NCI-H2171 (cell line): ENCODE measurements around the gene TMEM185B.
"Not testable (repeated sequence)": the region's sequence is repeated elsewhere in the genome, so short reads cannot be mapped to it uniquely, and the experiment has no call there.

Experiments
- DNase-seq: peaks from one replicate; lab custom pipeline; 2025; lab: John Stamatoyannopoulos, UW

TMEM185B gene

DNA sequence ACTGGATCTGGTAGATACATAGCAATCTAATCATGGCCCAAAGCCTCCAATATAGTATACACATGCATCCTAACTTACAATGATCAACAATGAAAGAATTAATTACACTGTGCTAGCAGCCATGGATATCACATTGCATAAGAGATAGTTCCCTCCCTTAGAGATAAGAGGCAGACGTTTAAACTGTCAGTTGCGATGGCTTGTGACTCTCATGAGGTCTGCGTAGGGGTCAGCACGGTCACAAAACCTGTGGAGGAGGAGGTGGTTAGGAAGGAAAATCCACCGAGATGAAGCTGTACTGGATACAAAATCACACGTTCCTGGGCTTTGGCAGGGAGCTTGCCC lies 28.7 kb upstream of the TMEM185B start:
- DNase-seq = no peak

DNA sequence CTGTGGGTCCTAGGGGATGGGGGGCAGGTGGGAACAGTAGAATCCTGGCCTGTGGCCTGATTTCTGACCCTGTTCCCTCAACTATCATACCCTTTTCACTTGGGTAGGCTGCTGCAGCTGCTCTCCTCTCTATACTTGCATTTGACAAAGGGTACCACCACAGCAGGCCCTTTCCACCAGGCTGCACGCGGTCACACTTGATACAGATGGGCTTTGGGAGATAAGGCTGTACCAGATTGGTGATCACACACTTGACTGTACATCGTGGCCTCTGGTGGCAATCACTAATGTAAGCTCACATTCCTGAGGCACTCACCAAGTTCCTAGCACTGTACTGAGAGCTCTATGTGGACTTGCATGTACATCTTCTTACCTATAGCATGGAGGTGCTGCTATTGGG lies 27.9 kb upstream of the TMEM185B start:
- DNase-seq = no peak

DNA sequence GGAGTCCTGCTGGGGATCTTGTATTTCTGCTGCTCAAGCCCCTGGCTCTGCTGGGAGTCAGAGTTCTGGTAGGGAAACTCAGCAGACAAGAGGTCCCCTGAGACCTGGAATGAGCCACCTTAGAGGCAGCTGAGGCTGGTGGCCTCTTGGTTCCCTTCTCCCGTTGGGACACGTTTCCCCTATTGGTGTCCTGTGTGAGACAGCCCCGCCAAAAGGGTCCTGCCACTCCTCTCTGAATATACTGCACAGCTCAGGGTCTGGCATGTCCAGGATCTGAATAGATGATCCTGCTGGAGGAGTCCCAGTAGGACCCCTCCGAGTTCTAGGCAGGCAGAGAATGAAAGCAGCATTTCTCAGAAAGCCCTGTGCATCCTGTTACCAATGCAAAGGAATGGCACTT lies 27.4 kb upstream of the TMEM185B start:
- DNase-seq = no peak

DNA sequence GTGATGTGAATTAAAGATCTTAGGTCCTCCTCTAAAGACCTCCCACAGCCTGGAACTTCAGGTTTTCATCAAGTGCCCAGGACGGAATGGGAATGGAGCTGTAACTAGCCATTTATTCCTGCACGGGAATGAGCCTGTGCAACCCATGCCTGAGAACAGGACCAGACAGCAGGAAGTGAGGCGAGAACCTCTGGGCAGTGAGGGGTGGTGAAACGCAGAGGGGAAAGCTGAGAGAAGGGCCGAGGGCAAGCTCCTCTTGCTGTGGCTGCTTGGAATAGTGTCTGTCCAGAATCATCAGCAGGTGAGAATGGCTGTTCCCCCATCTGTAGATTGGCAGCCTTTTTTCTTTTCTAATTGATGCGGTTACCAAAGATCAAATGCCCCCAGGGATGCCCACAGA lies 24.7 kb upstream of the TMEM185B start:
- DNase-seq = no peak

DNA sequence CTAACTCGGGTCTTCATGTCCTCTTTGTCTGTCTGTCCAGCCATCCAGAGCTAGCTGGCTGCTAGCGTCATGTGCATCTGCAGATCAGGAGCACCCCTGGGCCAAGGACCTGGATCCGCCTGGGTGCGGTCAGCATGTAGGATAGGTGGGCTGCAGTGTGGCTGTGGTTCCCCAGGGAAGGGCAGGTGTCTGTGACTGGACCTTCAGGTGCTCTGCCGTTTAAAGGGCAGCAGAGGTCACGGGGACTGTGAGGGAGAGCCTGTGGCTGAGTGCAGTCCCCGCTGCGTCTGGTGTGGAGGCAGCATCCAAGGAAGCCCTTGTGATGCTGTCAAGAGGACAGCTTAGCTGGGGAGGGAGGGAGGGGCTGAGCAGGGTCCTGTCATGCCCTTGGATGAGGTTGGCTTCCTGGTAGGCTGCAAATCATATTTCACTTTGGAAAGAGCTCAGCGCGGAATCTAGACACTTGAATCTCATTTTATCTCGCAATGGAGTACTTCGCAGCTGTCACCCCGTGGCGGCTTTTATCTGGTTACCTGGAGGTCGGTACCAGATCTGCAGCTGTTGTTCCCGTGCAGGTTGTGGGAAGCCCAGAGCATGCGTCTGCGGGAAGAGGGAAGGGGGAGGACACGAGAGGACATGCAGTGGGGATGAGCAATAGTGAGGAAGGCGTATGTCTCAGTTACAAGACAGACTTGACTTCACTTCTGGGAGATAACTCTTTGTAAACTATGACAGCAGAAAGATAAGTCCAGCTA lies 23.5 kb upstream of the TMEM185B start:
- peak; percentile 77 for DNase-seq

DNA sequence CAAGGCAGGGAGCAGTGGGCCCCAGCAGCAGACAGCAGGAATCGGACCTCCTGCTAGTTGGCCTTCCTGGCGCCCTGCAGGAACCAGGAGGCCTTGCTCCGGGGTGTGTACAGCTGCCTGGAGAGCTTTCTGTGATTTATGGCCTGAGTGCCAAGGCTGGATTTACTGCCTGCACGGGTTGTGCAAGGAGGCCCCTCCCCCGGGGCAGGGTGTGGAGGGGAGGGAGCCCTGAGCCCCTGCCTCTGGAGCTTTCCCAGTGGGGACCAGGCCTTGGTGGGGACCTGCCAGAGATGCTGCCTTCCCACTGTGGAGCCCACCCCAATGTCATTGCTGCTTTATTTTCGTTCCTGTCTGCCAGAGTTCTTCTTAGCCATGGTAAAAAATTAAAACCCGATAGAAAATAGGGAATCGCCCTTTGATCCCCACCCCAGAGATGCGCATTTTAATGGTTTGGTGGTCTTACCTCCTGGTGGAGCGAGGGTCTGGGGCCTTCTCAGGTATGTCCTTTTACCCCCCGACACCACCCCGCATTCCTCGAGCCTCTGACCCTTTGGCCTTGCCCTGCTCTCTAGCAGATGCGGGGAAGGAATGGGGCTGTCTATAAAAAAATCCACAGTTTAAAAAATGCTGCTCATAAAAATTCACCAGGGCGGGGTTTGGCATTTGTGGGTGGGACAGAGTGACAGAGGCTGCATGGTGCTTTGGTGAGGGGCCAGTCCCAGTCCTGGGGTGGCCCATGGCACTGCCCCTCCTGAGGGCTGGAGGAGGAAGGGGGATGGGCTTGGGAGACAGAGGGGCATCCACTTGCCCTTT lies 22.5 kb upstream of the TMEM185B start:
- no peak for DNase-seq

DNA sequence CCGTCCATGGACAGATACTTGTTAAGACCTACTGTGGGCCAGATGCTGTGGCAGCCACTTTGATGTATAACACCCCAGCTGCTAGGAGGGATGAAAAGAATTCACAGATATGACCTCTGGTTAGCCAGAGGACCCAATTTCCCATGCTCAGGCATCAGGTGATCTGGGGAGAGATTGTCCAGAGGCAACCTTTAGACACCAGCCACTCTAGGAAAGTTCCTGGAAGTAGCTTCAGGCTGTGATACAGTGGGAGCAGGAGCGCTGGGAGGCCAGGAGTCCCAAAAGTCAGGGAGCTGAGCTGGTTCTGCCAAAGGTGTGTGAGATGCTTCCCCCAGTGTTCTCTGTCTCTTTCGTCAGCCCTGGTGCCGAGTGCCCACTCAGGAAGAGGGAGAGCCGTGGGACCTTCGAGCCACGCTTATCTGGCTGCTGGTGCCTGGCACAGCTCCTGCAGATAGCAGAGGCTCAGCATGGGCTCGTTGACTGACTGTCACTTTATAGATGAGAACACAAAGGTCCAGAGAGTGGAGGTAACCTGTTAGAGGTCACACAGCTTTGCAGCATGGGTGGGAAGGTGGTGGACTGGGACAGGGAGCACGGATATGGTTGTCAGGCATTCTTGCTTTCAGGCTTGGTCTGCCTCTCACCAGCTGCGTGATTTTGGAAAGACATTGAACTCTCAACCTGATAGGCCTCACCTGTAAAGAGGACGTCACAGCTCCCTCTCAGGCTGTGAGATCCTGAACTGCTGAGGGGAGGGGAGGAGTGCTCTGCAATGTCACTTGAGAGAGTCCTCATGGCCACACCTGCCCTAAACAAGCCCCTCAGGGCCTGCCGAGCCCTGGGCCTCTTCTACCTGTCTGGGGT lies 21.7 kb upstream of the TMEM185B start:
- no peak for DNase-seq

DNA sequence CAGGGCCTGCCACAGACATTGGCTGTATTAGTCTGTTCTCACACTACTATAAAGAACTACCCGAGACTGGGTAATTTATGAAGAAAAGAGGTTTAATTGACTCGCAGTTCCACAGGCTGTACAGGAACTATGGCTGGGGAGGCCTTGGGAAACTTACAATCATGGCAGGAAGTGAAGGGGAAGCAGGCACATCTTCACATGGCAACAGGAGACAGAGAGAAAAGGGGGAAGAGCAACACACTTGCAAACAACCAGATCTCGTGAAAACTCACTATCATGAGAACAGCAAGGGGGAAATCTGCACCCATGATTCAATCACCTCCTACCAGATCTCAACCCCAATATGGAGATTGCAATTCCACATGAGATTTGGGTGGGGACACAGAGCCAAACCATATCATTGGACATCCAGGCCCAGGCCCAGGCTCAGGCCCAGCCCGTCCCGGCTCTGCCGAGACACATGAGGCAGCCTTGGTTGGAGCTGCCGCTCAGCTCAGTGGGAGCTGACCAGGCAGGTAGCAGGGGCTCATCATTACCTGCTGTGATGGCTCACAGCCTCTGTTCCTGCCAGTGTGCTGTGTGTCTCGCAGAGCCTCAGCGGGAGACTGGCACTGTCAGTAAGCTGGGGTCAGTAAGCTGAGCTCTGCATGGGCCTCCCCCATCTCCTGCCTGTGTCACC lies 20.8 kb upstream of the TMEM185B start:
- no peak for DNase-seq

DNA sequence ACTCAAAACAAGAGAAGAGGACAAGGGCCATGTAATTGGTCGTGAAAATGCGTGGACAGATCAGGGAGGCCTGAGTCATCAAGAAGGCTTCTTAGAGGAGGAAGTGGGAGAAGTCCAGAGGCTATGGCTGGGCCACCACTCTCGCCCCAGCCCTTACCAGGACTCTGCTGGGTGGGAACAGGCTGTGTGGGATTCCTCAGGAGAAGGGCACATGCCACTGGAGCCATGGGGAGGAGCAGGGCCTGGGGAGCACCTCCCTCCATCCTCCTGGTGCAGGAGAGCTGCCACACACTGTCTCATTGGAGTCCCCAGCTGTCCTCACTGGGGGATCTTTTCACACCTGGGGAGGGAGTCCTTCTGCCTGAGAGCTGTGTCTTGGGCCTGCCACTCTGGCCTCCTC lies 20.0 kb upstream of the TMEM185B start:
- DNase-seq = no peak

DNA sequence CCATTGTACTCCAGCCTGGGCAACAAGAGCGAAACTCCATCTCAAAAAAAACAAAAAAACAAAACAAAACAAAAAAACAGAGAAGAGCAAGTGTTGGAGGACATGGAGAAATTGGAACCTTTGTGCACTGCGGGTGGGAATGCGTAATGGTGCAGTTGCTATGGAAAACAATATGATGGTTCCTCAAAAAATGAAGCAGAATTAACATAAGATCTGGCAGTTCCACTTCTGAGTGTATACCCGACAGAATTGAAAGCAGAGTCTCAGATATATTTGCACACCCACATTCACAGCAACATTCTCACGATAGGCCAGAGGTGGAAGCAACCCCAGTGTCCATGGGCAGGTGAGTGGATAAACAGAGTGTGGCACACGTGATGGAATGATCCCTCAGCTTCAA lies 18.5 kb upstream of the TMEM185B start:
- no peak for DNase-seq

DNA sequence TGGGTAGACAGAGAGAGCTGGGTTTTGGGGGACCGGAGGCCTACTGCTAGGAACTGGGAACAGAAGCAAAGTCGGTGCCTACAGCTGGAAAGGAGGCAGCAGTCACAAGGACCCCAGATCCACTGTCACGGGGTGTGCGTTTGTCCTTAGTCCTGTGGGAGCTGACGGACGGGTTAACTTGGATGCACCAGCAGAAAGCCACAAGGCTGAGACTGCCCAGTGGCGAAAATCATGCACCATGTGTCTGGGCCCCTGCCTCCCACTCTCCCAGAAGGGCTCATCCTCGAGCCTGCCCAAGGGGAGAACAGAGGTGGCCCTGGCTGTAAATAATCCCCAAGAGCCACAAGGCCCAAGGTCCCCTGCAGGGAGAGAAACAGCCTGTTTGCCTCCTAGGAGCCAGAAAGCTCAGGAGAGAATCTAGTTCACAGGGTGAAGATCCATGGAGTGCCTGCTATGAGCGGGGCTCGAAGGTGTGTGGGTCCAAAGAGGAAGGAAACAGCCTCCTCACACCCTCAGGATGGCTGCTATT lies 17.8 kb upstream of the TMEM185B start:
- no peak for DNase-seq

DNA sequence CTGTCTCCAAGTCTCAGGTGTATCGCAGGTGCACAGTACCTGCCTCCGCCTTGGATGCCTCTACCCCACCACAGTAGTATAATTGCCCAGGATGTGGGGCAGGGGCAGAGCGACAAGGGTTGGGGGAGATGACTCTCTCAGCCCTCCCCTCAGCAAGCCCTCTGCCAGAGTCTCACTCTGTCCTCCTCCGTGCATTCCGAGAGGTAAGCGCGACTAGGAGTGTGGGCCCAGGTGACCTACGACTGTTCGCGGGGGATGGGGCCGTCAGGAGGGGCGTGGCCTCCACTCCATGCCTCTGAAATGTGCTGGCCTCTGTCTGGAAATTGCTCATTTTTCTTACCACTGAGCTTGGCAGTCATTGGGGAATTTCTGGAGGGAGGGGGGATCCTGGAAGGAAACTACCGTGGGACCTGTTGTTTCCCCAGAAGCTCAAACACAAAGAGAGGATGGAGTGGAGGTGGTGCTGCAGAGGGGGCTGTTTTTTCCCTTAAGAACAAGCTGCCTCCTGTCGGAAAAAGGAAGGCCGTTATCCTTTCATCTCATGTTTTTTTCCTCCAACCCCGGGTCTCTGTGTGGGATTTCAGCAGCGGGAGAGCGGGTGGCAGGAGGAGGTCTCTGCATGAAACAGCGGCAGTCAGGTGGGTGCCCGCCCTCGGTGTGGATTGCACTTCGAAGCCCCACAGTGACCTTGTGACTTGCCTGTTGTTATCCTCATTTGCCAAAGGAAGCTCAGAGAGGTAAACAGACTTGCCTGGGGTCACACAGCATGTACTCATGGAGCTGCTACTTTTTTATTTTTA lies 16.5 kb upstream of the TMEM185B start:
- DNase-seq = no peak

DNA sequence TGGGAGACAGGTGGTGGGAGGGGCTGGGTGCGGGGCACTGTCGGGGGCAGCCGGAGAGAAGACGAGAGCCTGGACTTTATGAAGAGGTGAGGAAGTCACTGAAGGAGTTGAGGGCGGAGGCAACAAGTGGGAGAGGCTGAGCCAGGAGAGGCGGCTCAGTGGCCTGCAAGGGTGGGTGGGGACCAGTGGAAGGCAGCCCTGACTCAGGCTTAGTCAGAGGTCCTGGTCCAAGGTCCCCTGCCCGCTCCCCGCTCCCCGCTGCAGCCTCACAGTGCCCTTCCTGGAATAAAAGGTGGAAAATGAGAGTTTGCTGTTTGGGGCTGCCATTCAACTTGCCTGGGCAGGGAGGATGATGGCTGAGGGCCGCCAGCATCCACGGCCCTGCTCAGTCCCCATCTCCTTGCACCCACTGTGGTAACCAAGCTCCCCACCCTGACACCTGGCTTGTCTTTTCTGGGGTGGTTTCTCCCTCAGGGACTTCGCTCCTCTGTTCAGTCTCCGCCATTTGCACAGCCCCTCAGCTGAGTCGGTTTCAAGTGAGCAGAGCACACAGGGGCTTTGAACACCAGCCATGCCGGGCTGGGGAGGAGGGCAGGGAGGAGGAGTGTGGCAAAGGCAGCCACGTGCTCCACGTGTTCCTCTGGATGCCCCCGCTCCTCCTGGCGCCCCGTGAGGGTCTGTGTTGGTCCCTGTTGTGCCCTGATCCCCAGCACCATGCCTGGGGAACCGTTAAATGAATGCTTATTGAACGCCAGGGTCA lies 15.7 kb upstream of the TMEM185B start:
- DNase-seq = no peak

DNA sequence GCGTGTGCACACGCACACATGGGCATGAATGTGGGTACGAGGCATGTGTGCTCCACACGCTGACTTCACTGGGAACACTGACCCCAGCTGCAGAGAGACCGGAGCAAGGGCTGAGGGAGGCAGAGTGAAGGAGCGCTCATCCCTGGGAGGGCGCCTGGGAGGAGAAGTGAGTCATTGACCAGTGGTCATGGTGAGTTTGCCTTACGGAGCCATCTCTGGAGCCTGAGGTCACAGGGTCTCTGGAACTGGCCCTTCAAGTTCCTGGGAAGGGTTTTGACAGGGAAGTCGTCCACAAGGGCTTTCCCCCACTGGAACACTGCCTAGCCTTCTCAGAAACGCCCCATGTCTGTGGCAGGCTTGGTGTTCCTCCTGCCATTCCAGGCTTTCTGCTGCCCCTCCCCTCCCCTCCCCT lies 14.3 kb upstream of the TMEM185B start:
- DNase-seq = no peak

DNA sequence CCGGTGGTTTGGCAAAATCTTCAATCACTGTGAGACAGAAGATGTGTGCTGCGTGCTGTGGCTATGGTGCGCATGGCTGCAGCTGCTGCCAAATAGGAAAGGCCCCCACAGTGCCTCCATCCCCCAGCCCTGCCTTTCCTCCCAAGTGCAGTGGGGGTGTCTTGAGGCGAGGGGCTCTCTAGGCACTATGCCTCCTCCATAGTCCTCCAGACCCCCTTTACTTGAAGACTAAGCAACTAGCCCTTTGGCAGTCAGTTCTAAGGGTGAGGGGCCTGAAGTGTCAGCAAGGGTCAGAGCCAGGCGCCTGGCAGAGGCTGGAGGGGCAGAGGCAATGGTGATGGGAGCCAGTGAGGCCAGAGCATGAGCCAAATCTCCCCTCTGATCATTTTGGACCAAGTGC lies 13.6 kb upstream of the TMEM185B start:
- no peak for DNase-seq

DNA sequence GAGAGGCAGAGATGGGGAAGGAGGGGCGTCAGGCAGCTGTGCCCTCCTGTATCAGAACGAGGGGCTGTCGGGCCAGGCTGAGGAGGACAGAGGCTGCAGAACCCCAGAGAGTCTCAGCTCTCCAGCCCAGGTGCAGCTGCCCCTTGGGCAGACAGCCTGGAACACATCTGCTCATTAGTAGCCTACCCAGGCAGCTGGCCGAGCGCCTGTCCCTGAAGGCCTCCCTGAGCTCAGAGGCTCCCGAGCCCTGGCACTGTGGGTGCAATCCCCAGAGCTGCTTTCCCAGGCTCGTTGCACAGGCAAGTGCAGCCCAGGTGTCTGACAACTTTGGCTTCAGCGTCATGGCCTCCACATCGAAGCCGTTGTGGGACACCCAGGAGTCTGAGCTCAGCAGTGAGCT lies 13.1 kb upstream of the TMEM185B start:
- DNase-seq = no peak

DNA sequence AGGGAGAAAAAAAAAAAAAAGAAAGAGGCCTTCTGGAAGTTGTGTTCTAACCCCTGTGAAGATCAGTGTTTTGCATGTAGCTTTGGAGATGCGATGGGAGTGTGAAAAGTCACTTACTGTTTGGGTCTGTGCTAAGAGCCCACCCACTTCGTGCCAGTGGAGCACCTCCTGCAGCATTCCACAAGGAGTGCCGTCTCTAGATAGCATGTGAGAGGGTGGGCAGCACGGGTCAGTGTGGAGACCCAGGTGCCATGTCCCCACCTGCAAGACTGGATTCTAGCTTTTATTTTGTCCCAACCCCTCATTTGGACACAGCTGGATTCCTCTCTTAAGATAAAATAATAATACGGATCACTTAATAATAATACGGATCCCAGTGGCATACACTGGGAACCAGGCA lies 12.5 kb upstream of the TMEM185B start:
- no peak for DNase-seq

DNA sequence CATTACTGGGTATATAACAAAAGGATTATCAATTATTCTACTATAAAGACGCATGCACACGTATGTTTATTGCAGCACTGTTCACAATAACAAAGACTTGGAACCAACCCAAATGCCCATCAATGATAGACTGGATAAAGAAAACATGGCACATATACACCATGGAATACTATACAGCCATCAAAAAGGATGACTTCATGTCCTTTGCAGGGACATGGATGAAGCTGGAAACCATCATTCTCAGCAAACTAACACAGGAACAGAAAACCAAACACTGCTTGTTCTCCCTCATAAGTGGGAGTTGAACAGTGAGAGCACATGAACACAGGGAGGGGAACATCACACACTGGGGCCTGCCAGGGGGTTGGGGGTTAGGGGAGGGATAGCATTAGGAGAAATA lies 12.0 kb upstream of the TMEM185B start:
- not testable (repeated sequence) for DNase-seq

DNA sequence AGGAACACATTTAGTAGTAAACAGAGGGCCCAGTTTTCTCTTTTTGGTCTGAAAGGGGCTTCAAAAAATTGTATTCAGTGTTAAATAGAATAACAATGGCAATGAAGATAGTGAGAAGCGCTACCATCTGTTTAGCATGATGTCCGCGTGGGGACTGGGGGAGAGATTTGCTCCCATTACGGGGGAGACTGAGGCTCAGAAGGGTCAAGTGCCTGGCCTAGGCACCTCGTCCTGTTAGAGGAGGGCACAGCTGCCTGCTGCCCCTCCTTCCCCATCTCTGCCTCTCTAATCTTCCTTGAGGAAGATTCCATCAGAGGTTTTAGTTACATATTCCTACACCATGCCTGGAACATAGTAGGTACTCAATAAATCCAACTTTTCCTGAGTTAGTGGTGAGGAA lies 10.1 kb upstream of the TMEM185B start:
- DNase-seq = no peak

DNA sequence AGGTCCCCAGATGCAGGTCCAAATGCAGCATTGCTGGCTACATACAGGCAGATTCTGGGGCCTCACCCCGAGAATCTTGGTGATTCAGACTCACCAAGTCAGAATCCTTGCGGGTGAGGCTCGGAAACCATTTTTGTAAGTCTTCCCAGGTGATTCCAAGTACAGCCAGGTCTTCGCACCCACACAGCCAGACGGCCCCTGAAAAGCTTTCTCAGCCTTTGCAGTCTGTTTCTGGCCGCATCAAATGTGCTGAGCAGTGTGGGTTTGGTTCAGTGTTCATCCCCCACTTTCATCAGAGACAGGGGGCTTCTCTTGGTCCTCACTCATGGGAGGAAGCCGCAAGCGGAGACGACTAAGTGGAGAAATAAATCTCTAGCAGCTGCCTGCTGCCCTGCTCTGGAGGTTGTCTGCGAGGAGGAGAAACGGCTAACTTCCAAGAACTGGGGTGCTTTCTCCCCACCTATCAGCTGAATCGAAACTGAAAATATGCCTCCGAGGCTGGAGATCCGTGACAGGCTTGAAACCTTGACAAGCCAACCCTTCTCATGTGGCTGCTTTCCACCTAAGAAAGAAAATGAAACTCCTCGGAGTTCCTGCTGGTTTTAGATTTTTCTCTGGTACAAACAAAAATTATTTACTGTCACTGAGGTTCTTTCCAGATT lies 8.9 kb upstream of the TMEM185B start:
- DNase-seq = no peak
